Measurements from ENCODE around the gene HDAC9.

The HDAC9 gene

GRCh38 chr7:18607025-18607424, 111.5 kb downstream of the HDAC9 start:
- DNase-seq, result no peak

GRCh38 chr7:18610331-18610948, 114.9 kb downstream of the HDAC9 start:
- no peak for DNase-seq

GRCh38 chr7:18614841-18615240, 119.3 kb downstream of the HDAC9 start:
- no peak for DNase-seq

- no peak for DNase-seq
These were observed 123.8 kb downstream of the HDAC9 start for GRCh38 chr7:18619311-18619710.

- DNase-seq, result no peak
These were observed 127.8 kb downstream of the HDAC9 start for GRCh38 chr7:18623389-18623788.

GRCh38 chr7:18624459-18624858, 128.9 kb downstream of the HDAC9 start:
- no peak for DNase-seq

- DNase-seq, result no peak
These were observed 130.5 kb downstream of the HDAC9 start for GRCh38 chr7:18626086-18626485.

GRCh38 chr7:18626717-18627116, 131.2 kb downstream of the HDAC9 start:
- DNase-seq, result no peak

GRCh38 chr7:18637516-18637915, 142.0 kb downstream of the HDAC9 start:
- DNase-seq, result no peak

GRCh38 chr7:18638594-18639452, 143.3 kb downstream of the HDAC9 start:
- no peak for DNase-seq

- DNase-seq, result no peak
These were observed 144.2 kb downstream of the HDAC9 start for GRCh38 chr7:18639711-18640110.

GRCh38 chr7:18644981-18645380, 149.4 kb downstream of the HDAC9 start:
- DNase-seq, result no peak

GRCh38 chr7:18647582-18647981, 152.0 kb downstream of the HDAC9 start:
- no peak for DNase-seq

GRCh38 chr7:18648849-18649758, 153.6 kb downstream of the HDAC9 start:
- no peak for DNase-seq

GRCh38 chr7:18653381-18654155, 158.0 kb downstream of the HDAC9 start:
- no peak for DNase-seq

GRCh38 chr7:18654709-18655108, 159.2 kb downstream of the HDAC9 start:
- DNase-seq, result no peak

- DNase-seq, result no peak
These were observed 160.0 kb downstream of the HDAC9 start for GRCh38 chr7:18655506-18655905.

- no peak for DNase-seq
These were observed 160.4 kb downstream of the HDAC9 start for GRCh38 chr7:18655912-18656311.

- no peak for DNase-seq
These were observed 160.8 kb downstream of the HDAC9 start for GRCh38 chr7:18656362-18656761.

GRCh38 chr7:18659746-18660145, 164.2 kb downstream of the HDAC9 start:
- no peak for DNase-seq

GRCh38 chr7:18663321-18663720, 167.8 kb downstream of the HDAC9 start:
- no peak for DNase-seq

- DNase-seq, result peak in 4 of 6 experiments; percentile 2 to 18 (median 10)
These were observed 170.7 kb downstream of the HDAC9 start for GRCh38 chr7:18666107-18666728.
